BE2C (cell line): Measurements from ENCODE around the gene IRS2.

Source experiments
- DNase-seq: peaks from one replicate; pipeline ENCODE4 v3.0.0-alpha.2; 2020
- H3K27me3 ChIP-seq: fragments of 250-450 bp; sonication (Bioruptor Pico); 2 replicates; pipeline ENCODE4 v1.5.1; 2020; ENCODE audit warnings: mild to moderate bottlenecking
- H3K36me3 ChIP-seq: fragments of 250-450 bp; sonication (Bioruptor Pico); 2 replicates; pipeline ENCODE4 v1.5.1; 2020; ENCODE audit warnings: mild to moderate bottlenecking
- H3K4me1 ChIP-seq: fragments of 250-450 bp; sonication (Bioruptor Pico); 2 replicates; pipeline ENCODE4 v1.5.1; 2020
- H3K4me3 ChIP-seq: 2 replicates; pipeline ENCODE4 v1.5.1; 2011; ENCODE audit warnings: low read depth, low read length
- H3K9me3 ChIP-seq: fragments of 250-450 bp; sonication (Bioruptor Pico); 2 replicates; pipeline ENCODE4 v1.5.1; 2020
- CTCF ChIP-seq: IDR thresholded peaks from 2 replicates; pipeline ENCODE4 v1.5.1; 2012; ENCODE audit warnings: mild to moderate bottlenecking, low read depth, low read length

The IRS2 gene

GRCh38 chr13:109755551-109755950, 30.8 kb downstream of the IRS2 start:
- no peaks in the 10 kb centered on the region for H3K9me3 ChIP-seq
- TF ChIP-seq CTCF = no peak
- H3K4me3 ChIP-seq = no peak overlapping the region
- H3K27me3 ChIP-seq = no peaks in the 10 kb centered on the region
- H3K36me3 ChIP-seq = peaks cover 10% of the 10 kb centered on the region
- peaks cover 3% of the 10 kb centered on the region; the same call in 1 of the 2 replicates for H3K4me1 ChIP-seq
- DNase-seq = no peak

GRCh38 chr13:109751477-109751876, 34.9 kb downstream of the IRS2 start:
- Histone ChIP-seq H3K9me3 (no peaks in the 10 kb centered on the region), H3K27me3 (no peaks in the 10 kb centered on the region), H3K4me1 (peaks cover 5% of the 10 kb centered on the region; the same call in 1 of the 2 replicates), H3K36me3 (peaks cover 10% of the 10 kb centered on the region), H3K4me3 (no peak overlapping the region)
- DNase-seq = no peak
- no peak for TF ChIP-seq CTCF

- H3K27me3 ChIP-seq = no peaks in the 10 kb centered on the region
- H3K4me3 ChIP-seq = no peak overlapping the region
- TF ChIP-seq CTCF = no peak
- H3K9me3 ChIP-seq = no peaks in the 10 kb centered on the region
- peaks cover 5% of the 10 kb centered on the region; the same call in 1 of the 2 replicates for H3K4me1 ChIP-seq
- peaks cover 4% of the 10 kb centered on the region; the same call in 1 of the 2 replicates for H3K36me3 ChIP-seq
- DNase-seq = no peak
These were observed 36.1 kb downstream of the IRS2 start for GRCh38 chr13:109750221-109750775.

- no peaks in the 10 kb centered on the region for H3K27me3 ChIP-seq
- H3K4me1 ChIP-seq = peaks cover 5% of the 10 kb centered on the region; the same call in 1 of the 2 replicates
- no peak for DNase-seq
- TF ChIP-seq CTCF = no peak
- no peaks in the 10 kb centered on the region for H3K9me3 ChIP-seq
- H3K36me3 ChIP-seq = peaks cover 4% of the 10 kb centered on the region; the same call in 1 of the 2 replicates
- H3K4me3 ChIP-seq = no peak overlapping the region
These were observed 37.0 kb downstream of the IRS2 start for GRCh38 chr13:109749365-109749764.

- peaks cover 9% of the 10 kb centered on the region for H3K4me1 ChIP-seq
- peaks cover 4% of the 10 kb centered on the region; the same call in 1 of the 2 replicates for H3K36me3 ChIP-seq
- no peak for DNase-seq
- H3K4me3 ChIP-seq = no peak overlapping the region
- no peaks in the 10 kb centered on the region for H3K27me3 ChIP-seq
- H3K9me3 ChIP-seq = no peaks in the 10 kb centered on the region
- no peak for TF ChIP-seq CTCF
These were observed 37.7 kb downstream of the IRS2 start for GRCh38 chr13:109748677-109749076.

GRCh38 chr13:109747524-109747923, 38.9 kb downstream of the IRS2 start:
- no peak for DNase-seq
- Histone ChIP-seq H3K4me1 (peaks cover 9% of the 10 kb centered on the region), H3K36me3 (no peaks in the 10 kb centered on the region), H3K27me3 (no peaks in the 10 kb centered on the region), H3K4me3 (no peak overlapping the region), H3K9me3 (no peaks in the 10 kb centered on the region)
- TF ChIP-seq CTCF = no peak
